ENCODE measurements around the gene GABRG3. TPM values are rescaled to one million over a fixed set of nuclear protein-coding genes. Genes with fewer than 3 reads are reported as not detected.
A peak's percentile ranks its signal among the peaks of the same experiment; 100 is the strongest.

Gene GABRG3
- polyA plus RNA-seq, 6 donors from 2014 or later = not detected

DNA sequence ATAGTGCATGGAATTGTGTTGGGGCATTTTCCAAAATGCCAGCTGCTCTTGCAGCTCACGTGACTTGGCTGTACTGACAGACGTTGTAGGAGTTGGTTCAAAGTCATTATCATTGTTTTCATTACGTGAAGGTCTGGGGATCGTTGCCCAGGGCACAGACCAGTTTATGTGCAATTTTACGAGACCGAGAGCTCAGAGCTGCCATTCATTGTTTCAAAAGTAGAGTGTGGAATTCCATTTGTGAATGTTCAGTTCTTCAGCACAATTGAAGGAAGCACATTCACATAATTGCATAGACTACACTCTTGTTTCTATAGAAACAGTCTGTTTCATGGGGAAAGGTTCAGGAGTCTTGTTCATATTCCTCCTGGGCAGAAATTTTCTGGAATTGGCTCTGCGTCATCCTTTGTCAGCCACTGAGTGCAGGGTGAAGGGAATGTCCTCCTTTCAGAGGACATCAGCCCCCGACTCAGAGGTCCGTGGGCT, 54.5 kb downstream of the GABRG3 start:
- Mint-ChIP-seq H3K27me3 (peaks cover 8 to 9% (median 9%) of the 10 kb centered on the region in 3 donors), H3K27ac (no peak overlapping the region), H3K9me3 (peaks cover 0 to 10% (median 0%) of the 10 kb centered on the region in 7 donors), H3K4me1 (no peaks in the 10 kb centered on the region), H3K4me3 (no peak overlapping the region), H3K36me3 (no peaks in the 10 kb centered on the region)
- ATAC-seq (ENCODE audit: low read depth in 2 of 2) = no peak
- DNase-seq = no peak

DNA sequence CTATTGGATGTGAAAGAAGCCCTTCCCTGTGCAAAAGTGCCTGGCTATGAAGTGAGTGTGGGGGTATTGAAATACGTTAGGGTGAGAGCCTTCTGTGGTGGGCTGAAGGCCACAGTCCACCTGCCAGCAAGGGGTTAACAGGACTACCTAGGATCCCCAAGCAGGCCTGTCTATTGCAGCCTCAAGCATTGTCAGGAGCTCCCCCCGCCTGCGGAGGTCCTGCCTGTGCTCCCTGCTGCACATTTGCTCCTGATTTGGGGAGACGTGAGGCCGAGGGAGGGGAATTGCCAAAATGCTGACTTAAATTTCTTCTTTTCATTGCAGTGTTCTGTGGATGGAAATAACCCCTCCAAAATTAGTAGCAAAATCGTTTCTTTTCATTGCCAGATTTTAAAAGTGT, 56.2 kb downstream of the GABRG3 start:
- Mint-ChIP-seq H3K4me3 (no peak overlapping the region), H3K36me3 (no peaks in the 10 kb centered on the region), H3K27me3 (peaks cover 6 to 9% (median 8%) of the 10 kb centered on the region in 3 donors), H3K4me1 (no peaks in the 10 kb centered on the region), H3K9me3 (peaks cover 0 to 10% (median 0%) of the 10 kb centered on the region in 7 donors), H3K27ac (no peak overlapping the region)
- DNase-seq (no peak), ATAC-seq (ENCODE audit: low read depth in 2 of 2) (no peak)

DNA sequence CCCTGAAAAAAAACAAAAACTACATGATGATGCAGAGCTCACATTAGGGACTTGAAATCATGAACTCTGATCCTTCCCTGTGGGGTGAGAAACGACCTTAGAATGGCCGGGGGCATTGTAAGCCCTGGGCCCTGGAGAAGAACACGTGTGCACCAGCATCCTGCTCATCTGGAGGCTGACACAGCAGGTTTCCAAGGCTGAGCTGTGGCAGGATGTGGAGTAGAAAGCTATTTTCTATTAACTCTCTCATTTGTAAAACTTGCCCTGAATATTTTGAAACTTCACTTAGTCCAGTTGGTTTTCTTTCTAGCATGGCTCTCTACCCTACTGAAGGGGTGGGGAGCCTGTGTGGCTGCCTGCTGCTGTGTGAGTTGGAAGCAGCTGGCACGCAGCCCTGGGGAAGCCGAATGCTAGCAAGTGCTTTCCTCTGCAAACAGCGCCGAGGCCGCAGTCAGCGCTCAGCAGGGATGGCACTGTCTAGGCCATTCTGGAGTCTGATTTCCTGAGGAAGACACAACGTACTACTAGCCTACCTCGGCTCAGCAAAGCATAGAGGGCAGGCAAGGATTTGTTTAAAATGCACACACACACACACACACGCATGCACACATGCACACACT, 58.0 kb downstream of the GABRG3 start:
- peaks cover 0 to 12% (median 0%) of the 10 kb centered on the region in 7 donors for H3K9me3 Mint-ChIP-seq
- no peak for ATAC-seq (ENCODE audit: low read depth in 2 of 2)
- DNase-seq = no peak
- H3K27ac Mint-ChIP-seq = no peak overlapping the region
- H3K36me3 Mint-ChIP-seq = no peaks in the 10 kb centered on the region
- H3K4me1 Mint-ChIP-seq = no peaks in the 10 kb centered on the region
- no peak overlapping the region for H3K4me3 Mint-ChIP-seq
- peaks cover 0 to 5% (median 1%) of the 10 kb centered on the region in 3 donors for H3K27me3 Mint-ChIP-seq

DNA sequence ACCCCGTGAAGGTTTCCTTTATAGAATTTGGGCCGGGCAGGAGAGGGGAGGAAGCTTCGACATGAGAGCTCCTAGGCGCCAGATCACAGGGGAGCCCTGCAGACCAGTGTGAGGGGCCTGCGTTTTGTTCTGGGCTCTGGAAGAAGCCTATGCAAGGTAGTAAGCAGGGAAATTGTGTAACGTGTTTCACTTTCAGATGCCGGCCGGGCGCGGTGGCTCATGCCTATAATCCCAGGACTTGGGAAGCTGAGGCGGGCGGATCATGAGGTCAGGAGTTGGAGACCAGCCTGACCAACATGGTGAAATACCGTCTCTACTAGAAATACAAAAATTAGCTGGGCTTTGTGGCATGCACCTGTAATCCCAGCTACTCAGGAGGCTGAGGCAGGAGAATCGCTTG, 65.2 kb downstream of the GABRG3 start:
- no peaks in the 10 kb centered on the region for H3K36me3 Mint-ChIP-seq
- no peaks in the 10 kb centered on the region for H3K4me1 Mint-ChIP-seq
- H3K9me3 Mint-ChIP-seq = peaks cover 0 to 4% (median 3%) of the 10 kb centered on the region in 7 donors
- H3K27ac Mint-ChIP-seq = no peak overlapping the region
- H3K4me3 Mint-ChIP-seq = no peak overlapping the region
- H3K27me3 Mint-ChIP-seq = no peaks in the 10 kb centered on the region
- DNase-seq = no peak
- no peak for ATAC-seq (ENCODE audit: low read depth in 2 of 2)

DNA sequence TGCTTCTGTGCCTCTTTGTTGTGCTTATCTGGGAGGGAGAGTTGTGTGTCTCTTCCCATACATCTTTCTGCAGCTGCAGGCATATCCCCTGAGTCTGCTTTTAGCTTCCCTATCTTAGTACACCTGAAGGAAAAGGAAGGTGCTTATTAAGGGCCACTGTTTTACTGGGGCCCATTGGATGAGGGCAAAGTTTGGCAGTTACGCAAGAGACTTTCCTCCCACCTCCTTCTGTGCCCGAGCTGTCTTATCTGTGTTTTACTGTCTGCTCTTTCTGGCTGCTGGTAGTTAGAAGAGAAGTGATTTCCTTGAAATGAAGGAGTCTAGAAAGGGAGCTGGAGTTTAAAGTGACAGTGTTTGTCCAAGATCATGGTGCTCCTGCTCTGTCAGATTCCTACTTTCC, 66.5 kb downstream of the GABRG3 start:
- Mint-ChIP-seq H3K9me3 (peaks cover 0 to 5% (median 0%) of the 10 kb centered on the region in 7 donors), H3K36me3 (no peaks in the 10 kb centered on the region), H3K27me3 (no peaks in the 10 kb centered on the region), H3K27ac (no peak overlapping the region), H3K4me3 (no peak overlapping the region), H3K4me1 (no peaks in the 10 kb centered on the region)
- ATAC-seq (ENCODE audit: low read depth in 2 of 2) (no peak), DNase-seq (no peak)

DNA sequence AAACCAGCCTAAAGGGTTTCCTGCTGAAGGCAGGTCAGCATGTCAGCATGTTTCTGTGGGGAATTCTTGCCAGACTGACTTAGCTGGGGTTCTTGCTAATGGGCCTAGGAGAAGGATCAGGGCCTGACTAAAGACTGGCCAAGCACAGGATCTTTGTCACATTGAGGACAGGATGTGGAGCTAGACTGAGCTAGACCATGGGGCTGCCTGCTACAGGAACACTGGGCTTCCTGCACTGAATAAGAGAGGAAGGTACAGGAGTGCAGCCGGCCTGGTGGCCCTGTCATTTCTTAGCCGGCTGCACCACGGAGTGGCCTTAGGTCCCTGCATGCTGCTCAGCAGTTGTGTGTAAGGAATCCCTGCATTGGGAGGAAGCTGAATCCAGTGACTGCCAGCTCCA, 68.2 kb downstream of the GABRG3 start:
- no peaks in the 10 kb centered on the region for H3K4me1 Mint-ChIP-seq
- H3K9me3 Mint-ChIP-seq = peaks cover 0 to 6% (median 0%) of the 10 kb centered on the region in 7 donors
- no peak overlapping the region for H3K27ac Mint-ChIP-seq
- H3K4me3 Mint-ChIP-seq = no peak overlapping the region
- H3K27me3 Mint-ChIP-seq = no peaks in the 10 kb centered on the region
- DNase-seq (no peak), ATAC-seq (ENCODE audit: low read depth in 2 of 2) (no peak)
- H3K36me3 Mint-ChIP-seq = no peaks in the 10 kb centered on the region

DNA sequence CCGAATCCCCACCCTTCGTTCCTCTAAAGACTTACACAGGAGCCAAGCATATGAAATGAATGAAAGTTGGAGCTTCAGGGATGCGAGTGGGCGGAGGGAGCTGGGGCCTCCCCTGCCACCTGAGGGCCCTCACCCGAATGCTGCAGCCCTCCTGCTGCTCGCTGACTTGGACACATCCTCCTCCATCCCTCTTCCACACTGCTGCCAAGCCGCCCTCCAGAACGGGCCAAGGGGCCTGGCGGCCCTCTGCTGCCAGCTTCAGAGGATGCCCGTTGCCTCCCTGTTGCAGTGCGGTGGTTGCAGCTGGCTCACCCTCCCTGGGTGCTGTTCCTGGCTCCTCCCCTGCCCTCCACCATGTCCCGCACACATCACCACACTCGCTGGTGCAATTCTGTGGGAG, 71.2 kb downstream of the GABRG3 start:
- H3K9me3 Mint-ChIP-seq = peaks cover 0 to 5% (median 0%) of the 10 kb centered on the region in 7 donors
- H3K4me3 Mint-ChIP-seq = no peak overlapping the region
- ATAC-seq (ENCODE audit: low read depth in 2 of 2) (no peak), DNase-seq (no peak)
- no peaks in the 10 kb centered on the region for H3K4me1 Mint-ChIP-seq
- H3K27me3 Mint-ChIP-seq = no peaks in the 10 kb centered on the region
- no peak overlapping the region for H3K27ac Mint-ChIP-seq
- no peaks in the 10 kb centered on the region for H3K36me3 Mint-ChIP-seq

DNA sequence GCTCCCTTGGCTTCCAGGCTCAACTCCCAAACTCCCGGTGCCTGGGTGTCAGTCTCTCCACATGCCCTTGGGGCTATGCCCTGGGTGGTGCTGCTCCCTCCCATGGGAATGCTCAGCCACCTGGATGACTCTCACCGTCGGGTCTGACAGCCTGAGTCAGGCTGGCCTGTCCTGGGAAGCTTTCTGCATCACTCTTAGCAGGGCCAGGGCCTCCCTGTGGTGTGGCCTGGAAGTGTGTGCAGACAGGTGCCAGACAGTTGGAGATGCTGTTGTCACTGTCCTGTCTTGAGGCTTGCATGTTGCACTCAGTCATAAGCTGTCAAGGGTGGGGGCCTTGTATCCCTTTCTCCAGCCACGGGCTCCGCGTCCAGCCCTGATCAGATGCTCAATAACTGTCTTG, 71.7 kb downstream of the GABRG3 start:
- ATAC-seq (ENCODE audit: low read depth in 2 of 2) (no peak), DNase-seq (no peak)
- H3K4me3 Mint-ChIP-seq = no peak overlapping the region
- H3K27ac Mint-ChIP-seq = no peak overlapping the region
- no peaks in the 10 kb centered on the region for H3K36me3 Mint-ChIP-seq
- H3K27me3 Mint-ChIP-seq = no peaks in the 10 kb centered on the region
- no peaks in the 10 kb centered on the region for H3K4me1 Mint-ChIP-seq
- H3K9me3 Mint-ChIP-seq = peaks cover 0 to 5% (median 0%) of the 10 kb centered on the region in 7 donors

DNA sequence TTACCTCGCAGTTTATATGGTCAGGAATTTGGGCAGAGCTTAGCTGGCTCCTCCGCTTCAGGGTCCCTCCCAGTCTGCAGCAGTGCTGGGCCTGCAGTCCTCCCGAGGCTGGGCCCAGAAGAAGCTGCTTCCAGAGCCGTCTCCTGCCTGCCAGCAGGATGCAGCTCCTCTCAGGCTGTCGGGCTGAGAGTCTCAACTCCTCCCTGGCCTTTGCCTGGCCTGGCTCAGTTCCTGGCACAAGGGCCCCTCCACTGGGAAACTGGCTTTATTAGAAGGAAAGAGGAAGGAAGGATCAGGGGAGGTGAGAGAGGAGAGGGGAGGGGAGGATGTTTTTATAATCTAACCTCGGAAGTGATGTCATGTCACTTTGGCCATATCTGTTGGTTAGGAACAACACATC, 72.8 kb downstream of the GABRG3 start:
- no peak overlapping the region for H3K4me3 Mint-ChIP-seq
- H3K9me3 Mint-ChIP-seq = peaks cover 0 to 5% (median 0%) of the 10 kb centered on the region in 7 donors
- ATAC-seq (ENCODE audit: low read depth in 2 of 2) = no peak
- no peak for DNase-seq
- H3K27ac Mint-ChIP-seq = no peak overlapping the region
- no peaks in the 10 kb centered on the region for H3K36me3 Mint-ChIP-seq
- H3K4me1 Mint-ChIP-seq = no peaks in the 10 kb centered on the region
- H3K27me3 Mint-ChIP-seq = no peaks in the 10 kb centered on the region

DNA sequence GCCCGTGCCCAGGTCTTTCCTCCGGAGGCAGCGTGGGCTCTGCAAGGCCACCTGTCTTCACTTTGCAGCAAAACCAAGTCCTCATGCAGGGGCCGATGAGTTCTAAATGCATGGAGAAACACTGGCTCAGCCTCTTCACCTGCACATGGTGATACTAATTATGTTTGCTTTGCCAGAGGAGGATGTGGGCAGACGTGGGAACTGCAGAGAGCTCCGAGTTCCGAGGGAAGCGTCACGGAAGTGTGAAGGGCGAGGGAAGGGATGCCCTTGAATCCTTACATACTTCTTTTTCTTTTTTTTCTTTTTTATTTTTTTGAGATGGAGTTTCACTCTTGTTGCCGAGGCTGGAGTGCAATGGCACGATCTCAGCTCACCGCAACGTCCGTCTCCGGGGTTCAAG, 74.8 kb downstream of the GABRG3 start:
- Mint-ChIP-seq H3K27me3 (no peaks in the 10 kb centered on the region), H3K9me3 (peaks cover 0 to 5% (median 2%) of the 10 kb centered on the region in 7 donors), H3K36me3 (no peaks in the 10 kb centered on the region), H3K27ac (no peak overlapping the region), H3K4me3 (peak overlapping the region in 1 of 8 donors; percentile 56), H3K4me1 (no peaks in the 10 kb centered on the region)
- ATAC-seq (ENCODE audit: low read depth in 2 of 2) (no peak), DNase-seq (no peak)

DNA sequence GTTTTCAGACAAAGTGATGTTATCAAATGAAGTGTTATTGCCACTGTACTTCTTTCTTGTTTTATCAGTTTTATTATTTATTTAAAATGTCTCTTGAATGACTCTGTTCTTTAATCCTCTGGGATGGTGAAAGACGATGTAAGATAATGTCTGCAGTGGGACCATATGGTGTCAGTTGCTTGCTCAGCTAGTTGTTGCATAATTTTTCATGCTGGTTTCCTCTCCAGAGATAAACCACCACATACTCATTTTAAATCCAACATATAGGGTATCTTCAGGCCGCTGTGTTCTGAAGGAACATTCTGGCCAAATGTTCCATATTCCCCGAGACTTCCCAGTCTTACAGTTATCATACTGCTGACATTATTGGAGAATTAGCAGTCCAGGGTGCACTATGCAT, 75.9 kb downstream of the GABRG3 start:
- no peaks in the 10 kb centered on the region for H3K36me3 Mint-ChIP-seq
- no peak overlapping the region for H3K27ac Mint-ChIP-seq
- ATAC-seq (ENCODE audit: low read depth in 2 of 2) = no peak
- no peaks in the 10 kb centered on the region for H3K4me1 Mint-ChIP-seq
- no peaks in the 10 kb centered on the region for H3K27me3 Mint-ChIP-seq
- no peak for DNase-seq
- H3K9me3 Mint-ChIP-seq = peaks cover 0 to 5% (median 2%) of the 10 kb centered on the region in 7 donors
- H3K4me3 Mint-ChIP-seq = no peak overlapping the region

DNA sequence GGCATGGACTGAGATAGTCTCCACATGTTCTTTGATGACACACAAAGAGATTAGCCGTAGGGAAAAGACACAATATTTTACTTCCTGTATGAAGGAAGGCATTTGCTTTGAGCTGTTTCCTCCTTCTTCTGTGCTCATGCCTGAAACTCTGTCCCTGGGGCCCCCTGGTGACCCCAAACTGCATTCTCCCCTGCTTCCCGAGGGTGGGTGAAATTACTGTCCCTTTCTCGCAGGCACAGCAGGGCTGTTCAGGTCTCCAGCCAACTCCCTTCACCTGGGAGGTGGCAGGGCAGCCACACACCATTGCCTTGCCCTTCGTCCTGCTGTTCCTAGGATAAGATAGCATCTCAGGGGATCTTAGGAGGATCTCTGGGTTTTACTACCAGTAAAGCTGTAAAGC, 79.2 kb downstream of the GABRG3 start:
- ATAC-seq (ENCODE audit: low read depth in 2 of 2) (no peak), DNase-seq (no peak)
- no peaks in the 10 kb centered on the region for H3K36me3 Mint-ChIP-seq
- H3K27ac Mint-ChIP-seq = no peak overlapping the region
- no peaks in the 10 kb centered on the region for H3K4me1 Mint-ChIP-seq
- no peak overlapping the region for H3K4me3 Mint-ChIP-seq
- peaks cover 0 to 8% (median 0%) of the 10 kb centered on the region in 7 donors for H3K9me3 Mint-ChIP-seq
- H3K27me3 Mint-ChIP-seq = no peaks in the 10 kb centered on the region

DNA sequence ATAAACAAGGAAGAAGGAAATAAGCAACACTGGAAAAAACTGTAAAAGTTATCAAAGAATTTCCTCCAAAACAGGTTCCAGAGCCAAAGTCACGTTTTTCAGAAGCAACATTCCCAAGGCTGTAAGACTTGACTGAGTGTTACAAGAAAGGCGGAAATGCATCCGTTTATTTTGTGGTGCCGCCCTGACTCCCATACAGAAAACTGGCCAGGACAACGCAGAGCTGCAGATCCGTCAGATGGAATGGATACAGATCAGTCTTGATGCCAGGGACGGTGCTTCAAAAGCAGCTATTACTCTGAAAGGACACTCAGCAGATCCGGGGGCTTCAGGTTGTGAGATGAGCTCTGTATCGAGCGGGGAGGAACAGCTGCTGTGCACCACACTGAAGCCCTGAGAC, 83.4 kb downstream of the GABRG3 start:
- Mint-ChIP-seq H3K4me1 (no peaks in the 10 kb centered on the region), H3K9me3 (peaks cover 0 to 4% (median 0%) of the 10 kb centered on the region in 7 donors), H3K27ac (peak overlapping the region in 1 of 6 donors; percentile 72), H3K27me3 (no peaks in the 10 kb centered on the region), H3K36me3 (no peaks in the 10 kb centered on the region), H3K4me3 (no peak overlapping the region)
- ATAC-seq (ENCODE audit: low read depth in 2 of 2) (no peak), DNase-seq (no peak)

DNA sequence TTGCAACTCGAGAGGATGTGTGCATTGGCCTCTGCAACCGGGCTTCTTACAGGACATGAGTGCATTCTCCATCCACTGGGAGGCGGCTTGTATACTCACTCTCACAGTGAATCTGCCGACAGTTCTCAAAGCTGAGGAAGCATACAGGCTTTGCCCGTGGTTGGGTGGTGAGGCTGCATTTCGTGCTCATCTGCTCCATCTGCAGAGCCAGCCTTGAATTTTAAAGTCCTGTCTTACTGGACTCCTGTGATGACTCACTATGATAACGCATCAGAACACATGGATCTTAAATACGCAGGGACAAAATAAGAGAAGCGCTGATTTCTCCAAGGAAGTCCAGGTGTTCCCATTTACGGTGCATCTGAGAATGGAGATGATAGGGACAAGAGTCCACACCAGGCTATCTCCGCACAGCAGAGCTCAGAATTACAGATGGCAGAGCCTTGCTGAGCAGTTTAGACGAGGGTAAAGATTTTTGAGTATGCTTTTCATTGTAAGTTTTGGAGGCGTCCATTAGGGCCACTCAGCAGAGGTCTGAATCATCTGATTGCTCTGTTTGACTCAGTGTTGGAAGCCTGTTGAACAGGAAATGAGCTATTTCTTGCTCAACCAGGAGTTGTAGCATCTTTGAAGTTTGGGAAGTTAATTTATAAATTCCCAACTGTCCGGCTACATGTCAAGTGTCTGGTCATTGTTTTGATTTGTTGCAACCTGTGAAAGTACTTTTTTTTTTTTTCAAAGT, 87.1 kb downstream of the GABRG3 start:
- Mint-ChIP-seq H3K27me3 (no peaks in the 10 kb centered on the region), H3K9me3 (peaks cover 0 to 4% (median 0%) of the 10 kb centered on the region in 7 donors), H3K4me1 (no peaks in the 10 kb centered on the region), H3K36me3 (no peaks in the 10 kb centered on the region), H3K4me3 (no peak overlapping the region), H3K27ac (no peak overlapping the region)
- no peak for ATAC-seq (ENCODE audit: low read depth in 2 of 2)
- no peak for DNase-seq

All from naive B cell (primary cell).